ENCODE measurements around the gene RBM5.

RBM5 gene

GRCh38 chr3:50163572-50164455 lies 75.1 kb downstream of the RBM5 start:
- no peak for DNase-seq

- DNase-seq, result no peak
These were observed 75.8 kb downstream of the RBM5 start for GRCh38 chr3:50164481-50164880.

- DNase-seq, result no peak
These were observed 76.5 kb downstream of the RBM5 start for GRCh38 chr3:50164984-50165909.

- DNase-seq, result no peak
These were observed 77.3 kb downstream of the RBM5 start for GRCh38 chr3:50165910-50166538.

GRCh38 chr3:50166620-50167019 lies 77.9 kb downstream of the RBM5 start:
- no peak for DNase-seq

GRCh38 chr3:50167069-50167840 lies 78.5 kb downstream of the RBM5 start:
- DNase-seq, result no peak

DNA sequence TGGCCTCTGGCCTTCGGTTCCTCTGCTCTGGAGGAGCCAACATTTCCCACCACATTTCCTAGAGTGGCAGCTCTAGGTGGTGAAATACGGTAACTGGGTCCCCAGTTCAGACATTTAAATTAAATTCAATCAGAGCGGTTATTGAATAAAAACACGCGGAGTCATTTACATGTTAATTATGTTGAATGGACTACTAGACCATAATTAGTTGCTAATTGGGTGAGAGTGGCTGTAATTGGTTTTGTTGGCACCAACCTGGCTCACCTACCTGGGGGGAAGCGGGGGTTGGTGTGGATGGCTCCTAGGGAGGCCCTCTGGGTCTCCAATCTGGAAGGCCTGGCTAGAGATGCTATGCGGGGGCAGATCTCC lies 79.1 kb downstream of the RBM5 start:
- DNase-seq, result no peak

DNA sequence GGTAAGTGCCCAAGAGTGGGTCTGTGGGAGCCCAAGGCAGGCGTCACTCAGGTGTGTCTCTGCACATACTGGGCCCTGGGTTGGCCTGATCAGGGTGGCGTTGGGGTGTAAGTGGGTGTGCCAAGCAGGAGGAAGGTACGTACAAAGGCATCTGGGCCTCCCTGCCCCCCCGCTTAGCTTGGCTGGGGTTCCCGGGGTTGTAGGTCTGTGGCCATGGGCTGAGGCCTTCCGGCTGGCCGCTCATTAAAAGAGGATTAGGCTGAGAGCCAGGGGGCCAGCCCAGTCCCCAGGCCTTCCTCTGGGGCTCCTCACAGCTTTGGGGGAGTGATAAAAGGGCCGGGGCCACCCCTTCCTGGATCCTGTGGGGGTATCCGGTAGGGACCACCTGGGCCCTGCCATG lies 79.7 kb downstream of the RBM5 start:
- no peak for DNase-seq
